GM12891 (cell line): ENCODE measurements around the gene B9D2.

Experiments
- DNase-seq: peaks from one replicate; pipeline ENCODE4 v3.0.0; 2011; ENCODE audit warnings: low spot score; ENCODE audit not compliant: insufficient read length
- FAIRE-seq: peaks from 2 replicates; lab custom pipeline; 2011; peaks lifted over from hg19 to GRCh38; lab: Jason Lieb, UNC
- PAX5 ChIP-seq: IDR thresholded peaks from 2 replicates; pipeline ENCODE4 v1.6.1; 2011; ENCODE audit warnings: low read length, moderate library complexity, mild to moderate bottlenecking; ENCODE audit not compliant: insufficient read depth, severe bottlenecking
- POLR2A ChIP-seq: IDR thresholded peaks from 2 replicates; pipeline ENCODE4 v1.6.1; 2011; ENCODE audit warnings: low read depth, low read length, control low read depth
- POLR2AphosphoS5 ChIP-seq: IDR thresholded peaks from 2 replicates; pipeline ENCODE4 v1.6.1; 2011; ENCODE audit warnings: low read depth, low read length, control low read depth
- POU2F2 ChIP-seq: IDR thresholded peaks from 2 replicates; pipeline ENCODE4 v1.6.1; 2011; ENCODE audit warnings: low read depth, mild to moderate bottlenecking, control low read depth, low read length, moderate library complexity
- SPI1 ChIP-seq: IDR thresholded peaks from 2 replicates; pipeline ENCODE4 v1.6.1; 2011; ENCODE audit warnings: low read depth, low read length, control low read depth
- TAF1 ChIP-seq: IDR thresholded peaks from 2 replicates; pipeline ENCODE4 v1.6.1; 2011; ENCODE audit warnings: low read depth, low read length, control low read depth

Gene B9D2

DNA sequence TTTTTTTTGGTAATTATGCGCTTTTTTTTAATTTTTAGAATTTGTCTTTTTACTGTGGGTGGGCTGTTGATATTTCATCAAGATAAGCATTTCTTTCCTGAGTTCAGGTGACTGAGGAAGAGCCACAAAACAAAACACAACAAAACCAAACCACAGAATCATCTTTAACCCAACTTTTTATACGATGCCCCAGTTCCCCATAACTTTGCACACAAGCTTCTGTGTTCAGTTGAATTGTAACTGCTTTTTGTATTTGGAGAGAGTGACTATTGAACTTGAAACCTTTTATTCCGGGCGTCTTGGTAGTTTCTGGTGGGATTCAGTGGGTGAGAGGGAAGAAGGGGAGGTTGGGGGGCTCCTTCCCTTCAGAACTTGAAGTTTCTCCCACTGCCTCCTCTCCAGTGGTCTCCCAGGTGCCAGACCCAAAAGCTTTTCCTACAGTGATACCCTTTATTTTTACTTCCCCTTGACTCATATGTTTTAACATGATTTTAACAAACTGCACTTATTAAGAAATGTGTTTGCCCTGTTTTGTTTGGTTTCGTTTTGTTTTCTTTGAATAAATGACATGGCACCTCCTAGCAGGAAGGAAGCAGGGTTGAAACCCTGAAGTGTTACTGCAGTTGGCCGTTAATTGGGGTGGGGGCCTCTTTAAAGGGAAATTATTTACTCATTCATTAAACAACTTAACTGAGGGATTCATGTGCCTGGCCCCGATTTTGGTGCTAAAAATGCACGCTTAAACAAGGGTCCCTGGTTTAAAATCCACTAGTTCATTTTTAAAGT is 56.7 kb downstream of the B9D2 start:
- FAIRE-seq (no peak), DNase-seq (no peak)
- TF ChIP-seq SPI1 (peak; percentile 52; the same call in 1 of the 2 replicates), PAX5 (no peak)

DNA sequence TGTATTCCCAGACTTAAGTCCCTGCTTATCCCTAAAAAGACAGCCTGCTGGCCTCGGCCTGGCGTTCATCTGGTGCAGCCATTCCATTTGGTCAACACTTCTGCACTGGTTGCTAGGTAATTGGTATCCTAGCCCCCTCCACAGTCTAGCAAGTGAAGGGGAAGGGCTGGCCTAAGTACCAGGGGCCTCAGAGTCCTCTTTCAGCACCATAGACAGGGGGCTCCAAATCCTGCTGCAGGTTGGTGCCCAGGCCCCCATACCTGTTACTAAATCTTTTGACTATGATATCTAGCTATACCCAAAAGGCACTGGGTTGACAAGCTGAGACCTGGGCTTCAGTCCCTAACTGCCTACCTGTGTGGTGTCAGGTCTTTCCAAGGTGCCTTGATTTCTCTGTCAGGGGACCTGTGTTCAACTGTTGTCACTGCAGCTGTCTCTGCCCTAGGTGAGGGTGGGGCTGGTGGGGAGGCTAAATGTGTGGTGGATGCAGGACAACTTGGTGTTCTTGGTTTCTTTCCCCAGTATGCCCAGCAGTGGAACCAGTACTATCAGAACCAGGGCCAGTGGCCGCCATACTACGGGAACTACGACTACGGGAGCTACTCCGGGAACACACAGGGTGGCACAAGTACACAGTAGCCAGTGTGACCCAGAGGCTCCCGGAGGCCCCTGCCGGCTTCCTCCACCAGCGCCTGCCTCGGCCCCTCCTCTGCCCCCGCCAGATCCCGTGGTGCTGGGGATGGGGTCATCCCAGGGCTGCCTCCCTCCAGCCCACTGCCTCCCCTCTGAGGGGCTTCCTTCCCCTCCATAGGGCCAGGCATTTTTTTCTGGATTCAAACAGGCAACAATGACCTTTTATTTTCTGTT is 57.8 kb downstream of the B9D2 start:
- FAIRE-seq (no peak), DNase-seq (no peak)

DNA sequence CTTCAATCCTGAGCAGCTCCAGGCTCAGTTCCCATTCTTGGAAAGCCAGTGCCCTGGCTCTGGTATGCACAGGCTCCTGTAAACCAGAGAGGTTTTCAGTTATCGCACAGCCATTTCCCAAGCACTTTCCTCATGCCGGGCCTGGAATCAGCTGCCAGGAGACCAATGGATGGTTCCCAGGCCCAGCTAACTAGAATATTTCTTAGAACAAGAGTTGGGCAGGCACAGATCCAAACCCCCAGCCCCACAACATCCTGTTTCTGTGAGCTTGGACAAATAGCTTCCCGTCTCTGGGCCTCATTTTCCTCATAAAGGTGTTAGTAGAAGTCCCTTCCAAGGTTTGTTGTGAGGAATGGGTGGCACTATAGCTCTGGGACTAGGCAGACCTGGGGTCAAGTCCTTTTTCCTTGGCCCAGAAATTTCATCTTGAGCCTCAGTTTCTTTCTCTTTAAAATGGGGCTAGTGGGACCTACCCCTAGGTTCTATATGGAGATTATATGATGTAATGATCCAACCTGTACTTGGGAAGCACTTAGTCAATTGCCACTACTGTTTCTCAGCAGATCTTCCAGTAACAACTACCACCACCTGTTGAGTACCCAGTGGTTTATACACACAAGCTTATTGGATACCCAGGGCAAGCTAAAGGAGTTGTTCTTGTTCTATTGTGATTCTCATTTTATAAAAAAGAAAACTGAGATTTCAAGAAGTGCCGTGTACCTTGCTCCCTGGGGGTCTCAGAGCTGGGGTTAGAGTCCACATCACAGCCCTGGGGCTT is 59.1 kb downstream of the B9D2 start:
- TF ChIP-seq POLR2AphosphoS5 (no peak), TAF1 (no peak), POU2F2 (no peak), PAX5 (no peak), SPI1 (no peak), POLR2A (no peak)
- DNase-seq (no peak), FAIRE-seq (no peak)

More for the DNA sequence above, 57.8 kb downstream of the B9D2 start:
- no peak for TF ChIP-seq POLR2AphosphoS5
- TF ChIP-seq POU2F2: no peak
- no peak for TF ChIP-seq TAF1
- no peak; the same call in 1 of the 2 replicates for TF ChIP-seq POLR2A
- TF ChIP-seq PAX5: no peak
- TF ChIP-seq SPI1: no peak
